ENCODE results near the gene DVL1.
A peak's percentile ranks its signal among the peaks of the same experiment; 100 is the strongest.

Gene DVL1

GRCh38 chr1:1310109-1310385 lies 39.2 kb downstream of the DVL1 start:
- no peak for TF ChIP-seq CTCF (conservative IDR thresholded peaks at IDR 0.05)
- peak overlapping the region; percentile 96 for H3K27ac ChIP-seq

GRCh38 chr1:1309251-1310108 lies 39.7 kb downstream of the DVL1 start:
- H3K27ac ChIP-seq: peak overlapping the region; percentile 96
- TF ChIP-seq CTCF (conservative IDR thresholded peaks at IDR 0.05): no peak

GRCh38 chr1:1308756-1309250 lies 40.4 kb downstream of the DVL1 start:
- H3K27ac ChIP-seq: peak overlapping the region; percentile 96
- no peak for TF ChIP-seq CTCF (conservative IDR thresholded peaks at IDR 0.05)

GRCh38 chr1:1307923-1308755 lies 41.1 kb downstream of the DVL1 start, which contains the start of the genes ACAP3 and PUSL1:
TSS of gene ACAP3 (minus strand) at chr1:1307930. CDS start at chr1:1307815, 115 bp downstream.
TSS of gene PUSL1 (plus strand) at chr1:1308597. CDS start at chr1:1308644, 47 bp downstream.
- no peak for TF ChIP-seq CTCF (conservative IDR thresholded peaks at IDR 0.05)
- peak within 1 kb of the TSS; percentile 96 for H3K27ac ChIP-seq

GRCh38 chr1:1307261-1307922 lies 41.8 kb downstream of the DVL1 start:
- peak overlapping the region; percentile 96 for H3K27ac ChIP-seq
- no peak for TF ChIP-seq CTCF (conservative IDR thresholded peaks at IDR 0.05)

GRCh38 chr1:1306661-1307260 lies 42.5 kb downstream of the DVL1 start:
- peak overlapping the region; percentile 96 for H3K27ac ChIP-seq

More at GRCh38 chr1:1306661-1307260, 42.5 kb downstream of the DVL1 start:
- no peak for TF ChIP-seq CTCF (conservative IDR thresholded peaks at IDR 0.05)
